ENCODE measurements around the gene TMEM256.

DNA sequence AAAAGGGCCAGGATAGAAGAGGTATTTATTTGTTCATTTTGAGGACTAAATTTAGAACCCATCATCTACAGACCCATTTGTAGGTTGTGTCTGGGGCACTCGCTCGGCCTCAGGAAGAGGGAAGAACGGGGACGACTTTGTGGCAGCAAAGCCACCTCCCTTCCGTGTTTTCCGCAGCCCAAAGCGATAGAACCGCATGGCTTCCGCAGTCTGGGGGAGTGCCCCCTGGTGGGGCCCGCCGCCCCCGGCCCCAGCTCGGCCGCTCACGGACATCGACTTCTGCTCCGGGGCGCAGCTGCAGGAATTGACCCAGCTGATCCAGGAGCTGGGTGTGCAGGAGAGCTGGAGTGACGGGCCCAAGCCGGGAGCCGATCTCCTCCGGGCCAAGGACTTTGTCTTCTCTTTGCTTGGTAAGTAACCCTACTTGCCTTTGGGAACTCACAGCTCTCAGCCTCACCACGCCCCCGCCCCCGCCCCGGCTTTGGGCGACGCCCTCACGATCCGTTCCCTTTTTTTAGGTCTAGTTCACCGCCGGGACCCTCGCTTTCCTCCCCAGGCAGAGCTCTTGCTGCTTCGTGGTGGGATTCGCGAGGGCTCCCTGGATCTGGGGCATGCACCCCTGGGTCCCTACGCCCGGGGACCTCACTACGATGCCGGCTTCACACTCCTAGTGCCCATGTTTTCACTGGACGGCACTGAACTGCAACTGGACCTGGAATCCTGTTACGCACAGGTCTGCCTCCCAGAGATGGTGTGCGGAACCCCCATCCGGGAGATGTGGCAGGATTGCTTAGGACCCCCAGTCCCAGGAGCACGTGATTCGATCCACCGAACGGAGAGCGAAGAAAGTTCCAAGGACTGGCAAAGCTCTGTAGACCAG, 32.0 kb upstream of the TMEM256 start:
- TF ChIP-seq, protein P1, sequence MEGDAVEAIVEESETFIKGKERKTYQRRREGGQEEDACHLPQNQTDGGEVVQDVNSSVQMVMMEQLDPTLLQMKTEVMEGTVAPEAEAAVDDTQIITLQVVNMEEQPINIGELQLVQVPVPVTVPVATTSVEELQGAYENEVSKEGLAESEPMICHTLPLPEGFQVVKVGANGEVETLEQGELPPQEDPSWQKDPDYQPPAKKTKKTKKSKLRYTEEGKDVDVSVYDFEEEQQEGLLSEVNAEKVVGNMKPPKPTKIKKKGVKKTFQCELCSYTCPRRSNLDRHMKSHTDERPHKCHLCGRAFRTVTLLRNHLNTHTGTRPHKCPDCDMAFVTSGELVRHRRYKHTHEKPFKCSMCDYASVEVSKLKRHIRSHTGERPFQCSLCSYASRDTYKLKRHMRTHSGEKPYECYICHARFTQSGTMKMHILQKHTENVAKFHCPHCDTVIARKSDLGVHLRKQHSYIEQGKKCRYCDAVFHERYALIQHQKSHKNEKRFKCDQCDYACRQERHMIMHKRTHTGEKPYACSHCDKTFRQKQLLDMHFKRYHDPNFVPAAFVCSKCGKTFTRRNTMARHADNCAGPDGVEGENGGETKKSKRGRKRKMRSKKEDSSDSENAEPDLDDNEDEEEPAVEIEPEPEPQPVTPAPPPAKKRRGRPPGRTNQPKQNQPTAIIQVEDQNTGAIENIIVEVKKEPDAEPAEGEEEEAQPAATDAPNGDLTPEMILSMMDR (conservative IDR thresholded peaks at IDR 0.05; ENCODE audit: low read depth, low read length) = 0 out of 2 replicates have a peak, but pooled peaks have one; percentile 35
- TF ChIP-seq EZH2 (IDR thresholded peaks at IDR 0.05; ENCODE audit: borderline replicate concordance, low read depth, low read length, poor library complexity, severe bottlenecking) = no peak

All from A673 (cell line).